ENCODE measurements around the gene TIMM13. TPM values are rescaled to one million over a fixed set of nuclear protein-coding genes. Genes with fewer than 3 reads are reported as not detected.

TIMM13 gene
- total and polyA plus RNA-seq, 10 of the 15 experiments (the other 5 are each of a cell fraction or from before 2014, with no cell fraction given) = 9.9 to 205 (median 63.6) TPM

DNA sequence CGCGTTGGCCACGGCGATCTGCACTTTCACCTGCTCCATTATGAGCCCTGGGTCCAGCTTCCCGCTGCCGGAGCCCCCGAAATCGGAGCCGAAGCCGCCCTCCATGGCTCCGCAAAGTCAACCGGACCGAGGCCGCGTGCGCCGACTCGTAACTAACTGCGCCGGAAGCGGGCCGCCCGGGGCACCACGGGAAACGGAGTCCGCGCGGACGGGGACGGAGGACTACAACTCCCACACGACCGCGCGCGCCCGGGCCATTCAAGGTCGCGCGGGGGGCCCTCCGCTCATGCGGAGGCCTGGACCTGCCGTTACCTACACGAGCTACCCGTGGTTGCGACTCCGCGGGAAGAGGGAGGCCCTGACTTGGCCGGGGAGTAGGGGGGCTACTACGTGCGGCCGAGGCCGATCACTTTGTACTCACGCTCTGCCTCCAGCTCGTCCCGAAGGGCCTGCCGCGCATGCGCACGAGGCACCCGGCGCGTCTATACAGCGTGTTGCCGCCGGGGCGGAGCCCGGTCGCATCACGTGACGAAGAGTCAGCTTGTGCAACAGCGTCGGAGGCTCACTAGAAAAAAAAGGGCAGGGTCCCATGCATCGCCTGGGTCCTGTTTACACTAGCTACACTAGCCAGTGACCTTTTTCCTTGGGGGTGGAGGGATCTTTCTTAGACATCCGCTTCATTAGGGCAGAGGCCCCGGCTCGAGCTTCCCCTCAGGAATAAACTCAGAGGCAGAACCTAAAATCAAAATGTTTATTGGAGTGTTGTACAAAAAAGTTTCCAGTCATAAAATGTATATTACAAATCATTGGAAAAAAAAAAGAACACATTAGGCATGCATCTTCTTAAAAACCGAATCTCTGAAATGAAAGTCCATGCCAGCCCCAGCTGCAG lies at the start of gene TIMM13 (continued):
- TF ChIP-seq, protein P1, sequence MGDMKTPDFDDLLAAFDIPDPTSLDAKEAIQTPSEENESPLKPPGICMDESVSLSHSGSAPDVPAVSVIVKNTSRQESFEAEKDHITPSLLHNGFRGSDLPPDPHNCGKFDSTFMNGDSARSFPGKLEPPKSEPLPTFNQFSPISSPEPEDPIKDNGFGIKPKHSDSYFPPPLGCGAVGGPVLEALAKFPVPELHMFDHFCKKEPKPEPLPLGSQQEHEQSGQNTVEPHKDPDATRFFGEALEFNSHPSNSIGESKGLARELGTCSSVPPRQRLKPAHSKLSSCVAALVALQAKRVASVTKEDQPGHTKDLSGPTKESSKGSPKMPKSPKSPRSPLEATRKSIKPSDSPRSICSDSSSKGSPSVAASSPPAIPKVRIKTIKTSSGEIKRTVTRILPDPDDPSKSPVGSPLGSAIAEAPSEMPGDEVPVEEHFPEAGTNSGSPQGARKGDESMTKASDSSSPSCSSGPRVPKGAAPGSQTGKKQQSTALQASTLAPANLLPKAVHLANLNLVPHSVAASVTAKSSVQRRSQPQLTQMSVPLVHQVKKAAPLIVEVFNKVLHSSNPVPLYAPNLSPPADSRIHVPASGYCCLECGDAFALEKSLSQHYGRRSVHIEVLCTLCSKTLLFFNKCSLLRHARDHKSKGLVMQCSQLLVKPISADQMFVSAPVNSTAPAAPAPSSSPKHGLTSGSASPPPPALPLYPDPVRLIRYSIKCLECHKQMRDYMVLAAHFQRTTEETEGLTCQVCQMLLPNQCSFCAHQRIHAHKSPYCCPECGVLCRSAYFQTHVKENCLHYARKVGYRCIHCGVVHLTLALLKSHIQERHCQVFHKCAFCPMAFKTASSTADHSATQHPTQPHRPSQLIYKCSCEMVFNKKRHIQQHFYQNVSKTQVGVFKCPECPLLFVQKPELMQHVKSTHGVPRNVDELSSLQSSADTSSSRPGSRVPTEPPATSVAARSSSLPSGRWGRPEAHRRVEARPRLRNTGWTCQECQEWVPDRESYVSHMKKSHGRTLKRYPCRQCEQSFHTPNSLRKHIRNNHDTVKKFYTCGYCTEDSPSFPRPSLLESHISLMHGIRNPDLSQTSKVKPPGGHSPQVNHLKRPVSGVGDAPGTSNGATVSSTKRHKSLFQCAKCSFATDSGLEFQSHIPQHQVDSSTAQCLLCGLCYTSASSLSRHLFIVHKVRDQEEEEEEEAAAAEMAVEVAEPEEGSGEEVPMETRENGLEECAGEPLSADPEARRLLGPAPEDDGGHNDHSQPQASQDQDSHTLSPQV (IDR thresholded peaks at IDR 0.05) = no peak
- TF ChIP-seq POLR2AphosphoS5 (IDR thresholded peaks at IDR 0.05; ENCODE audit: low read length) (peak; percentile 71; the same call in 1 of the 2 replicates), ZNF24 (IDR thresholded peaks at IDR 0.05) (no peak), FOS (IDR thresholded peaks at IDR 0.05; ENCODE audit: borderline replicate concordance, extremely low read depth, insufficient read length) (no peak), CHD2 (IDR thresholded peaks at IDR 0.05; ENCODE audit: borderline replicate concordance, low read depth, low read length) (peak; percentile 65), RBBP5 (conservative IDR thresholded peaks at IDR 0.05) (no peak), EZH2 (IDR thresholded peaks at IDR 0.05; ENCODE audit: borderline replicate concordance, control insufficient read depth, low read depth, low read length) (no peak), ZNF207 (IDR thresholded peaks at IDR 0.05; ENCODE audit: borderline replicate concordance) (peak; percentile 96; the same call in 1 of the 2 replicates), FOXK2 (IDR thresholded peaks at IDR 0.05) (peak; percentile 79), SP1 (IDR thresholded peaks at IDR 0.05; ENCODE audit: low read depth, low read length) (peak; percentile 69), FOXM1 (IDR thresholded peaks at IDR 0.05; ENCODE audit: low read depth, low read length) (no peak), TAF1 (IDR thresholded peaks at IDR 0.05; ENCODE audit: borderline replicate concordance, low read depth, low read length) (no peak), ZBED1 (IDR thresholded peaks at IDR 0.05; ENCODE audit: borderline replicate concordance) (no peak), ZNF622 (IDR thresholded peaks at IDR 0.05) (no peak), STAT1 (conservative IDR thresholded peaks at IDR 0.05) (peak; percentile 88; the same call in 1 of the 2 replicates), ATF7 (IDR thresholded peaks at IDR 0.05; ENCODE audit: low read depth) (no peak), ESRRA (IDR thresholded peaks at IDR 0.05; ENCODE audit: low read length) (peak; percentile 97), IKZF1 (conservative IDR thresholded peaks at IDR 0.05) (peak; percentile 99), MTA3 (IDR thresholded peaks at IDR 0.05; ENCODE audit: borderline replicate concordance, low read length) (peak; percentile 82; the same call in 1 of the 2 replicates)
- TF ChIP-seq, protein P2, sequence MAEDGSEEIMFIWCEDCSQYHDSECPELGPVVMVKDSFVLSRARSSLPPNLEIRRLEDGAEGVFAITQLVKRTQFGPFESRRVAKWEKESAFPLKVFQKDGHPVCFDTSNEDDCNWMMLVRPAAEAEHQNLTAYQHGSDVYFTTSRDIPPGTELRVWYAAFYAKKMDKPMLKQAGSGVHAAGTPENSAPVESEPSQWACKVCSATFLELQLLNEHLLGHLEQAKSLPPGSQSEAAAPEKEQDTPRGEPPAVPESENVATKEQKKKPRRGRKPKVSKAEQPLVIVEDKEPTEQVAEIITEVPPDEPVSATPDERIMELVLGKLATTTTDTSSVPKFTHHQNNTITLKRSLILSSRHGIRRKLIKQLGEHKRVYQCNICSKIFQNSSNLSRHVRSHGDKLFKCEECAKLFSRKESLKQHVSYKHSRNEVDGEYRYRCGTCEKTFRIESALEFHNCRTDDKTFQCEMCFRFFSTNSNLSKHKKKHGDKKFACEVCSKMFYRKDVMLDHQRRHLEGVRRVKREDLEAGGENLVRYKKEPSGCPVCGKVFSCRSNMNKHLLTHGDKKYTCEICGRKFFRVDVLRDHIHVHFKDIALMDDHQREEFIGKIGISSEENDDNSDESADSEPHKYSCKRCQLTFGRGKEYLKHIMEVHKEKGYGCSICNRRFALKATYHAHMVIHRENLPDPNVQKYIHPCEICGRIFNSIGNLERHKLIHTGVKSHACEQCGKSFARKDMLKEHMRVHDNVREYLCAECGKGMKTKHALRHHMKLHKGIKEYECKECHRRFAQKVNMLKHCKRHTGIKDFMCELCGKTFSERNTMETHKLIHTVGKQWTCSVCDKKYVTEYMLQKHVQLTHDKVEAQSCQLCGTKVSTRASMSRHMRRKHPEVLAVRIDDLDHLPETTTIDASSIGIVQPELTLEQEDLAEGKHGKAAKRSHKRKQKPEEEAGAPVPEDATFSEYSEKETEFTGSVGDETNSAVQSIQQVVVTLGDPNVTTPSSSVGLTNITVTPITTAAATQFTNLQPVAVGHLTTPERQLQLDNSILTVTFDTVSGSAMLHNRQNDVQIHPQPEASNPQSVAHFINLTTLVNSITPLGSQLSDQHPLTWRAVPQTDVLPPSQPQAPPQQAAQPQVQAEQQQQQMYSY (CRISPR knock-in tag; IDR thresholded peaks at IDR 0.05) = peak; percentile 76
- TF ChIP-seq, protein P3, sequence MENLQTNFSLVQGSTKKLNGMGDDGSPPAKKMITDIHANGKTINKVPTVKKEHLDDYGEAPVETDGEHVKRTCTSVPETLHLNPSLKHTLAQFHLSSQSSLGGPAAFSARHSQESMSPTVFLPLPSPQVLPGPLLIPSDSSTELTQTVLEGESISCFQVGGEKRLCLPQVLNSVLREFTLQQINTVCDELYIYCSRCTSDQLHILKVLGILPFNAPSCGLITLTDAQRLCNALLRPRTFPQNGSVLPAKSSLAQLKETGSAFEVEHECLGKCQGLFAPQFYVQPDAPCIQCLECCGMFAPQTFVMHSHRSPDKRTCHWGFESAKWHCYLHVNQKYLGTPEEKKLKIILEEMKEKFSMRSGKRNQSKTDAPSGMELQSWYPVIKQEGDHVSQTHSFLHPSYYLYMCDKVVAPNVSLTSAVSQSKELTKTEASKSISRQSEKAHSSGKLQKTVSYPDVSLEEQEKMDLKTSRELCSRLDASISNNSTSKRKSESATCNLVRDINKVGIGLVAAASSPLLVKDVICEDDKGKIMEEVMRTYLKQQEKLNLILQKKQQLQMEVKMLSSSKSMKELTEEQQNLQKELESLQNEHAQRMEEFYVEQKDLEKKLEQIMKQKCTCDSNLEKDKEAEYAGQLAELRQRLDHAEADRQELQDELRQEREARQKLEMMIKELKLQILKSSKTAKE (IDR thresholded peaks at IDR 0.05; ENCODE audit: low read depth, poor library complexity, severe bottlenecking) = no peak
